ENCODE measurements around the gene FRK. TPM values are rescaled to one million over a fixed set of nuclear protein-coding genes. Genes with fewer than 3 reads are reported as not detected.

The FRK gene
- total RNA-seq, 1 donor from 2014 or later: 0.31 TPM

DNA sequence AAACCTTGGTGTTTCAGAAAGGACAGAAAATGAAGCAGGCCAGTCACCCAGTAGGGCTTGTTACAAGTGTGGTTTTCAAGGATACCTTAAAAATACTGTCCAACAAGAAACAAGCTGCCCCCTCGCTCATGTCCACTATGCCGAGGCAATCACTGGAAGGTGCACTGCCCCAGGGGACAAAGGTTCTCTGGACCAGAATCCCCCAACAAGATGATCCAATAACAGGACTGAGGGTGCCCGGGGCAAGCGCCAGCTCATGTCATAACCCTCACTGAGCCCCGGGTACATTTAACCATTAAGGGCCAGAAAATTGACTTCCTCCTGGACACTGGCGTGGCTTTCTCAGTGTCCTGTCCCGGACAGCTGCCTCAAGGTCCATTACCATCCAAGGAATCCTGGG, 33.4 kb upstream of the FRK start:
- H3K27ac Mint-ChIP-seq: no peak overlapping the region
- H3K36me3 Mint-ChIP-seq (ENCODE audit: low read depth): peaks cover 4% of the 10 kb centered on the region
- DNase-seq: no peak
- ATAC-seq (ENCODE audit: low read depth): no peak
- peaks cover 12% of the 10 kb centered on the region for H3K4me1 Mint-ChIP-seq
- no peak overlapping the region for H3K4me3 Mint-ChIP-seq
- no peaks in the 10 kb centered on the region for H3K27me3 Mint-ChIP-seq
- H3K9me3 Mint-ChIP-seq: peaks cover 12% of the 10 kb centered on the region
- intact Hi-C loops (cut with micrococcal nuclease): loop anchor here (10.0 kb wide), 1 partner anchor 1999 kb away; no protein-coding TSS in a partner anchor
- POLR2A ChIA-PET: no interaction called here
- CTCF ChIA-PET: interaction anchor here (0.9 to 1.4 kb wide), 3 partner anchors 80 to 85 kb away, joined by 3 to 4 read pairs (median 4); no protein-coding TSS in a partner anchor
- TF ChIP-seq, protein P1, sequence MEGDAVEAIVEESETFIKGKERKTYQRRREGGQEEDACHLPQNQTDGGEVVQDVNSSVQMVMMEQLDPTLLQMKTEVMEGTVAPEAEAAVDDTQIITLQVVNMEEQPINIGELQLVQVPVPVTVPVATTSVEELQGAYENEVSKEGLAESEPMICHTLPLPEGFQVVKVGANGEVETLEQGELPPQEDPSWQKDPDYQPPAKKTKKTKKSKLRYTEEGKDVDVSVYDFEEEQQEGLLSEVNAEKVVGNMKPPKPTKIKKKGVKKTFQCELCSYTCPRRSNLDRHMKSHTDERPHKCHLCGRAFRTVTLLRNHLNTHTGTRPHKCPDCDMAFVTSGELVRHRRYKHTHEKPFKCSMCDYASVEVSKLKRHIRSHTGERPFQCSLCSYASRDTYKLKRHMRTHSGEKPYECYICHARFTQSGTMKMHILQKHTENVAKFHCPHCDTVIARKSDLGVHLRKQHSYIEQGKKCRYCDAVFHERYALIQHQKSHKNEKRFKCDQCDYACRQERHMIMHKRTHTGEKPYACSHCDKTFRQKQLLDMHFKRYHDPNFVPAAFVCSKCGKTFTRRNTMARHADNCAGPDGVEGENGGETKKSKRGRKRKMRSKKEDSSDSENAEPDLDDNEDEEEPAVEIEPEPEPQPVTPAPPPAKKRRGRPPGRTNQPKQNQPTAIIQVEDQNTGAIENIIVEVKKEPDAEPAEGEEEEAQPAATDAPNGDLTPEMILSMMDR (IDR thresholded peaks at IDR 0.05): no peak

DNA sequence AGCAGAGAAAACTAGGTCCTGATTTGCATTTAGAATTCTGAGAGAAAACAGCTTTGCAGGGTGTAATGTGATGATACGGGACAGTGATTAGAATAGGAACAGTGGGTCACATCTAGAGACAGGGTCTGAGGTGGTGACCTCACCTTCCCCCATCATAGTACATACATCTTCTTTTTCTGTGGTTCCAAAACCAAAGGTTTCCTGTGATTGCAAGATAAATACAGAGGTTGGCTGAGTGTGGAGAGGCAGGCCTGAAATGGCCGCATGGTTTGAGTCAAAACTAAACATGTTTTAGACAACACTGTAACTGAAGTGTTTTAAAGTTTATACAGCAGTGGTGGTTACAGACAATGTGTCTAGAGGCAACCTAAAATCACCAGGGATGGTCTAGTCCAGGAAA, 29.6 kb upstream of the FRK start:
- TF ChIP-seq, protein P1 (IDR thresholded peaks at IDR 0.05): no peak
- intact Hi-C loops (cut with micrococcal nuclease): loop anchor here (10.0 kb wide), 1 partner anchor 1995 kb away; no protein-coding TSS in a partner anchor
- POLR2A ChIA-PET: interaction anchor here (1.1 kb wide), 1 partner anchor 11 kb away, joined by 3 read pairs; no protein-coding TSS in a partner anchor
- CTCF ChIA-PET: interaction anchor here (0.5 kb wide), 1 partner anchor 1193 kb away, joined by 3 read pairs; no protein-coding TSS in a partner anchor
- Mint-ChIP-seq H3K4me1 (peaks cover 34% of the 10 kb centered on the region), H3K27ac (peak overlapping the region; percentile 42), H3K27me3 (no peaks in the 10 kb centered on the region), H3K36me3 (ENCODE audit: low read depth) (no peaks in the 10 kb centered on the region), H3K4me3 (no peak overlapping the region), H3K9me3 (no peaks in the 10 kb centered on the region)
- DNase-seq (no peak), ATAC-seq (ENCODE audit: low read depth) (peak; percentile 12)

DNA sequence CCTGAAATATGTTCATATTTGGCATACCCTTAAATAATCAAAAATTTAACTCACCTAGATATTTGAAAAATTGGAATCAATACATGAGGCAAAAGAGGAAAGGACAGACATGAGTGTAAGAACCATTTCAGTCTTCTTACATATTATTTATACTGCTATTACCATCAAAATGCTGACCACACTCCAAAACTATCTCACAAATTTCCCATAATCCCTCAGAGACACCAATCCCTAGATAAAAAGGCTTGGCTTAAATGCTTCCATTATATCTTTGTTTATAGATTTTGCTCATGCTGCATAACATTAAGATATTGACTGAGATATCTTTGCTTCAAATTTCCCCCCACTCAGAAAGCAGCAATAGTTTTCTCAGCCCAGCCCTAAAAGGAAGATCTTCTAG, 28.3 kb upstream of the FRK start:
- no peak for DNase-seq
- CTCF ChIA-PET: interaction anchor here (3.2 to 3.6 kb wide), 2 partner anchors 8 to 78 kb away, joined by 14 to 29 read pairs; no protein-coding TSS in a partner anchor
- Mint-ChIP-seq H3K4me1 (peaks cover 34% of the 10 kb centered on the region), H3K27ac (no peak overlapping the region), H3K36me3 (ENCODE audit: low read depth) (no peaks in the 10 kb centered on the region), H3K4me3 (no peak overlapping the region), H3K9me3 (no peaks in the 10 kb centered on the region), H3K27me3 (no peaks in the 10 kb centered on the region)
- intact Hi-C loops (cut with micrococcal nuclease): loop anchor here (5.0 kb wide), 1 partner anchor 37 kb away; no protein-coding TSS in a partner anchor
- TF ChIP-seq, protein P1 (IDR thresholded peaks at IDR 0.05): no peak
- POLR2A ChIA-PET: interaction anchor here (1.0 to 3.0 kb wide), 3 partner anchors 12 to 69 kb away, joined by 3 to 44 read pairs (median 3); partner anchors contain the start of gene NT5DC1
- no peak for ATAC-seq (ENCODE audit: low read depth)

DNA sequence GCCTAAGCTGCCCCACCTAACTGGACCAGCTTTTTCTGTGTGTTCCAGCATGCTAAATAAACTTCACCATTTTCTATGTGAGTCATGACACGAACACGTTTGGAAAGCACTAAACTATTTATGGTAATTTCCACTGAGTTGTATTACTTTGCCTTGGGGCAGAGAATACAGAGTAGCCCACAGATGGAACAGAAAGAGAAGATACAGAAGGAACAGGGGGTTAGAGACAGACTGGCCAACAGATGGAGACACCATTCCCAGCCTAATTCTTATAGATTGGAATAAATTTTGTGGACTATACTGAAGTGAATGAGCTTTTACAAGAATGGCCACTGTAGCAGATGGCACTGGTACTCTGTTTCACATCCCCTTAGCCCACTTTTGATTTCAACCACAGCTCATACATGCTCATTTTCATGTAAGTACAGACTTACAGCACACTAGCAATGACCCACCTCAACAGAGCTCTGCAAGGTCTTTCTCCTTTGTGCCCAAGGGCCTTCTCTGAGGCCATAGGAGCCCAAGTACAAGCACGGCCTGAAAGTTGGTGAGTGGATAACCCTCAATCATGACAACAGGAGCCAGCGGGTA, 26.8 kb upstream of the FRK start:
- ChIA-PET POLR2A (interaction anchor here (0.6 to 3.0 kb wide), 8 partner anchors 9 to 82 kb away, joined by 3 to 44 read pairs (median 6); partner anchors contain the start of gene NT5DC1), CTCF (interaction anchor here (0.9 to 3.6 kb wide), 6 partner anchors 9 to 79 kb away, joined by 5 to 29 read pairs (median 10); partner anchors contain the start of gene NT5DC1)
- Mint-ChIP-seq H3K4me3 (peak overlapping the region; percentile 62), H3K36me3 (ENCODE audit: low read depth) (no peaks in the 10 kb centered on the region), H3K27ac (peak overlapping the region; percentile 87), H3K4me1 (peaks cover 34% of the 10 kb centered on the region), H3K27me3 (no peaks in the 10 kb centered on the region), H3K9me3 (no peaks in the 10 kb centered on the region)
- intact Hi-C loops (cut with micrococcal nuclease): loop anchor here (1.0 to 5.0 kb wide), 5 partner anchors 13 to 77 kb away; partner anchors contain the start of gene NT5DC1
- DNase-seq (peak; percentile 18), ATAC-seq (ENCODE audit: low read depth) (peak; percentile 95)
- TF ChIP-seq, protein P1 (IDR thresholded peaks at IDR 0.05): no peak

DNA sequence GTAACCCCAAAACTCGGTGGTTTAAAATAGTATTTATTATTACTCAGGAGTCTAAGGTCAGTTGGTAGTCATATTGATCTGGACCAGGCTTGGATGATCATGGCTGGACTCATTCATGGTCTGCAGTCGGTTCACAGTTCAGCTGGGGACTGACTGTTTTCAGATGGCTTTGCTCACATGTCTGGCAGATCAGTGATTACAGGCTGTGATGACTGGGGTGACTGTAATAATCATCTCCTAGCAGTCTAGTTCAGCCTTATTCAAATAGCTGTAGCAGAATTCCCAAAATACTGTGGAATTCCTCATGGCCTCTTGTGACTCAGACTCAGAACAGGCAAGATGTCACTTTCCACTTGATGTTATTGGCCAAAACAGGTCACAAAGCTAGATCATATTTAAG, 23.6 kb upstream of the FRK start:
- H3K27me3 Mint-ChIP-seq: no peaks in the 10 kb centered on the region
- ATAC-seq (ENCODE audit: low read depth) (no peak), DNase-seq (no peak)
- H3K27ac Mint-ChIP-seq: no peak overlapping the region
- H3K9me3 Mint-ChIP-seq: no peaks in the 10 kb centered on the region
- intact Hi-C loops (cut with micrococcal nuclease): no loop called here
- CTCF ChIA-PET: no interaction called here
- POLR2A ChIA-PET: no interaction called here
- H3K4me1 Mint-ChIP-seq: peaks cover 24% of the 10 kb centered on the region
- no peak overlapping the region for H3K4me3 Mint-ChIP-seq
- TF ChIP-seq, protein P1 (IDR thresholded peaks at IDR 0.05): no peak
- no peaks in the 10 kb centered on the region for H3K36me3 Mint-ChIP-seq (ENCODE audit: low read depth)

All from activated B cell treated with CpG ODN at 0.5 μM for 24 hours (primary cell).